ENCODE results near the gene FKBP2. TPM values are rescaled to one million over a fixed set of nuclear protein-coding genes. Genes with fewer than 3 reads are reported as not detected.

Gene FKBP2
- total and polyA plus RNA-seq, 4 donors = 60.8 to 241 (median 124) TPM

DNA sequence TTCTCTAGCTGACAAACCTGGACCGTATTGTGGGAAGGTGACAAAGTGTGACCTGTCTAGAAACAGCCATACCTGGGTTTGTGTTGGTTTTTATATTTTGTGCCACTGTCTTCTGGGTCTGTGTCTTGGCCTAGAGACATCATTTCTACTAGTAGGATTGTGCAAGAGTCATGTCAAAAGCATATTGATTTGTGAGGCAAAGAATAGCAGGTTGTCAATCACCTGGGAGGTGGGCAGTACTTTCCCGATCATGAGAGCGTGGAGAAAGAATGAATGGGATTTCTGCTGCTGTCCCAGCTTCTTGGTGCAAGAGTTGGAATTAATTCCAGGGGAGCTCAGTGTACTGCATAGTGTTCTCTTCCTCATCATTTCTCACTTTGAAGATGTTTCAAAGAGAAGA, 39.4 kb upstream of the FKBP2 start (continued):
- TF ChIP-seq, protein P1, sequence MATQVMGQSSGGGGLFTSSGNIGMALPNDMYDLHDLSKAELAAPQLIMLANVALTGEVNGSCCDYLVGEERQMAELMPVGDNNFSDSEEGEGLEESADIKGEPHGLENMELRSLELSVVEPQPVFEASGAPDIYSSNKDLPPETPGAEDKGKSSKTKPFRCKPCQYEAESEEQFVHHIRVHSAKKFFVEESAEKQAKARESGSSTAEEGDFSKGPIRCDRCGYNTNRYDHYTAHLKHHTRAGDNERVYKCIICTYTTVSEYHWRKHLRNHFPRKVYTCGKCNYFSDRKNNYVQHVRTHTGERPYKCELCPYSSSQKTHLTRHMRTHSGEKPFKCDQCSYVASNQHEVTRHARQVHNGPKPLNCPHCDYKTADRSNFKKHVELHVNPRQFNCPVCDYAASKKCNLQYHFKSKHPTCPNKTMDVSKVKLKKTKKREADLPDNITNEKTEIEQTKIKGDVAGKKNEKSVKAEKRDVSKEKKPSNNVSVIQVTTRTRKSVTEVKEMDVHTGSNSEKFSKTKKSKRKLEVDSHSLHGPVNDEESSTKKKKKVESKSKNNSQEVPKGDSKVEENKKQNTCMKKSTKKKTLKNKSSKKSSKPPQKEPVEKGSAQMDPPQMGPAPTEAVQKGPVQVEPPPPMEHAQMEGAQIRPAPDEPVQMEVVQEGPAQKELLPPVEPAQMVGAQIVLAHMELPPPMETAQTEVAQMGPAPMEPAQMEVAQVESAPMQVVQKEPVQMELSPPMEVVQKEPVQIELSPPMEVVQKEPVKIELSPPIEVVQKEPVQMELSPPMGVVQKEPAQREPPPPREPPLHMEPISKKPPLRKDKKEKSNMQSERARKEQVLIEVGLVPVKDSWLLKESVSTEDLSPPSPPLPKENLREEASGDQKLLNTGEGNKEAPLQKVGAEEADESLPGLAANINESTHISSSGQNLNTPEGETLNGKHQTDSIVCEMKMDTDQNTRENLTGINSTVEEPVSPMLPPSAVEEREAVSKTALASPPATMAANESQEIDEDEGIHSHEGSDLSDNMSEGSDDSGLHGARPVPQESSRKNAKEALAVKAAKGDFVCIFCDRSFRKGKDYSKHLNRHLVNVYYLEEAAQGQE (IDR thresholded peaks at IDR 0.05) = no peak
- TF ChIP-seq EGR1 (IDR thresholded peaks at IDR 0.05; ENCODE audit: low read depth in 2 of 2) = no peak
- TF ChIP-seq HNF4G (IDR thresholded peaks at IDR 0.05) = no peak
- TF ChIP-seq MAX (IDR thresholded peaks at IDR 0.05) = no peak
- no peak for TF ChIP-seq NR2F2 (IDR thresholded peaks at IDR 0.05)
- TF ChIP-seq RAD21 (IDR thresholded peaks at IDR 0.05) = no peak
- TF ChIP-seq SP1 (IDR thresholded peaks at IDR 0.05) = no peak
- no peak for TF ChIP-seq HNF4A (conservative IDR thresholded peaks at IDR 0.05)
- no peak for TF ChIP-seq TAF1 (conservative IDR thresholded peaks at IDR 0.05)

- Histone ChIP-seq H3K4me3 (ENCODE audit: low read depth in 1 of 3, low read length in 3 of 3) (no peak overlapping the region), H3K9ac (ENCODE audit: low read depth in 1 of 2, low read length in 2 of 2) (no peak overlapping the region), H3K27ac (ENCODE audit: low read depth in 1 of 2, low read length in 2 of 2) (no peak overlapping the region), H3K36me3 (ENCODE audit: control insufficient read depth in 4 of 4, insufficient read depth in 3 of 4, low read depth in 1 of 4, low read length in 3 of 4) (peaks cover 21 to 42% (median 35%) of the 10 kb centered on the region in 4 donors), H3K9me3 (ENCODE audit: control insufficient read depth in 4 of 4, low read length in 3 of 4) (no peaks in the 10 kb centered on the region), H3K4me1 (ENCODE audit: control insufficient read depth in 4 of 4, insufficient read depth in 4 of 4, low read length in 3 of 4) (peaks cover 0 to 12% (median 5%) of the 10 kb centered on the region in 4 donors), H3K27me3 (ENCODE audit: control insufficient read depth in 4 of 4, insufficient read depth in 4 of 4, low read length in 3 of 4) (no peaks in the 10 kb centered on the region)
- 96% methylated on average over 9 of the region's 9 CpGs for WGBS
- no peak for DNase-seq (ENCODE audit: low spot score)
- TF ChIP-seq EGR1 (IDR thresholded peaks at IDR 0.05; ENCODE audit: low read depth in 2 of 2) = no peak
- TF ChIP-seq NR2F2 (IDR thresholded peaks at IDR 0.05) = no peak
- no peak for TF ChIP-seq RAD21 (IDR thresholded peaks at IDR 0.05)
- TF ChIP-seq, protein P2, sequence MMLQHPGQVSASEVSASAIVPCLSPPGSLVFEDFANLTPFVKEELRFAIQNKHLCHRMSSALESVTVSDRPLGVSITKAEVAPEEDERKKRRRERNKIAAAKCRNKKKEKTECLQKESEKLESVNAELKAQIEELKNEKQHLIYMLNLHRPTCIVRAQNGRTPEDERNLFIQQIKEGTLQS (IDR thresholded peaks at IDR 0.05) = no peak
- no peak for TF ChIP-seq FOXA2 (IDR thresholded peaks at IDR 0.05)
- TF ChIP-seq YY1 (IDR thresholded peaks at IDR 0.05) = no peak
- TF ChIP-seq SP1 (IDR thresholded peaks at IDR 0.05) = no peak
- TF ChIP-seq GABPA (IDR thresholded peaks at IDR 0.05 in 1 of 2, conservative IDR thresholded peaks at IDR 0.05 in 1 of 2) = no peak
- TF ChIP-seq, protein P3, sequence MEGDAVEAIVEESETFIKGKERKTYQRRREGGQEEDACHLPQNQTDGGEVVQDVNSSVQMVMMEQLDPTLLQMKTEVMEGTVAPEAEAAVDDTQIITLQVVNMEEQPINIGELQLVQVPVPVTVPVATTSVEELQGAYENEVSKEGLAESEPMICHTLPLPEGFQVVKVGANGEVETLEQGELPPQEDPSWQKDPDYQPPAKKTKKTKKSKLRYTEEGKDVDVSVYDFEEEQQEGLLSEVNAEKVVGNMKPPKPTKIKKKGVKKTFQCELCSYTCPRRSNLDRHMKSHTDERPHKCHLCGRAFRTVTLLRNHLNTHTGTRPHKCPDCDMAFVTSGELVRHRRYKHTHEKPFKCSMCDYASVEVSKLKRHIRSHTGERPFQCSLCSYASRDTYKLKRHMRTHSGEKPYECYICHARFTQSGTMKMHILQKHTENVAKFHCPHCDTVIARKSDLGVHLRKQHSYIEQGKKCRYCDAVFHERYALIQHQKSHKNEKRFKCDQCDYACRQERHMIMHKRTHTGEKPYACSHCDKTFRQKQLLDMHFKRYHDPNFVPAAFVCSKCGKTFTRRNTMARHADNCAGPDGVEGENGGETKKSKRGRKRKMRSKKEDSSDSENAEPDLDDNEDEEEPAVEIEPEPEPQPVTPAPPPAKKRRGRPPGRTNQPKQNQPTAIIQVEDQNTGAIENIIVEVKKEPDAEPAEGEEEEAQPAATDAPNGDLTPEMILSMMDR (IDR thresholded peaks at IDR 0.05; ENCODE audit: low read depth, low read length, missing input control) = no peak
- TF ChIP-seq RXRA (IDR thresholded peaks at IDR 0.05) = no peak
- no peak for TF ChIP-seq HNF4G (IDR thresholded peaks at IDR 0.05)
- no peak for TF ChIP-seq JUND (IDR thresholded peaks at IDR 0.05)
- no peak for TF ChIP-seq MAX (IDR thresholded peaks at IDR 0.05)
- TF ChIP-seq, protein P1 (IDR thresholded peaks at IDR 0.05) = no peak
- no peak for TF ChIP-seq ZBTB33 (IDR thresholded peaks at IDR 0.05)
- no peak for TF ChIP-seq FOXA1 (IDR thresholded peaks at IDR 0.05)
- no peak for TF ChIP-seq TAF1 (conservative IDR thresholded peaks at IDR 0.05)
- no peak for TF ChIP-seq HNF4A (conservative IDR thresholded peaks at IDR 0.05)
Observed at GRCh38 chr11:64202992-64203391, 37.9 kb upstream of the FKBP2 start.

All from liver (tissue), 9 donors.